Transverse colon (tissue), 4 donors: ENCODE results near the gene TOR4A. TPM values are rescaled to one million over a fixed set of nuclear protein-coding genes. Genes with fewer than 3 reads are reported as not detected.

ENCODE experiments used
- DNase-seq: peaks from one replicate; pipeline ENCODE4 v3.0.0-alpha.2; 2019
- H3K27ac ChIP-seq, 4 donors: fragments of 200-600 bp; sonication (generic); 2 replicates each; pipeline ENCODE4 v1.5.1; 2016 to 2018; ENCODE audit warnings: inconsistent platforms in 4 of 4
- H3K27me3 ChIP-seq: fragments of 200-600 bp; sonication (generic); 2 replicates; pipeline ENCODE4 v1.5.1; 2017; ENCODE audit warnings: inconsistent platforms
- H3K36me3 ChIP-seq, 4 donors: fragments of 200-600 bp; sonication (generic); 2 replicates each; pipeline ENCODE4 v1.5.1; 2017 to 2019; ENCODE audit warnings: inconsistent platforms in 4 of 4
- H3K4me1 ChIP-seq, 4 donors: fragments of 200-600 bp; sonication (generic); 2 replicates each; pipeline ENCODE4 v1.5.1; 2017 to 2020; ENCODE audit warnings: inconsistent platforms in 4 of 4
- H3K4me3 ChIP-seq, 4 donors: fragments of 200-600 bp; sonication (generic); 1 replicate in 1 of 4; 2 replicates in 3 of 4; pipeline versions ENCODE4 v1.5.1 to v1.6.1; 2017 to 2019; ENCODE audit warnings: inconsistent platforms in 4 of 4
- H3K9me3 ChIP-seq, 2 donors: fragments of 200-600 bp; sonication (generic); 2 replicates each; pipeline ENCODE4 v1.5.1; 2017 to 2019; ENCODE audit warnings: inconsistent platforms in 2 of 2
- EP300 ChIP-seq: sonication (generic); formaldehyde crosslinking; IDR thresholded peaks from one replicate; pipeline ENCODE4 v1.6.1; 2017; ENCODE audit warnings: antibody characterized with exemption, low read depth
- POLR2A ChIP-seq: fragments of 450-650 bp; IDR thresholded peaks from one replicate; pipeline ENCODE4 v1.6.1; 2016; ENCODE audit warnings: antibody characterized with exemption, mild to moderate bottlenecking, moderate library complexity
- POLR2AphosphoS5 ChIP-seq, 3 donors: sonication (generic); formaldehyde crosslinking; IDR thresholded peaks; one replicate each; pipeline ENCODE4 v1.6.1; 2016; ENCODE audit warnings: antibody characterized with exemption in 3 of 3
- WGBS, 2 donors: methylation state at CpG; one replicate each; pipeline ENCODE4 v1.1.5; 2018; ENCODE audit warnings: low coverage in 1 of 2; 5-methylcytosine and 5-hydroxymethylcytosine counted together
- in situ Hi-C, 4 donors: fragments of 200-750 bp; cut with MboI; loops; one replicate each; pipeline versions ENCODE4 v1.15.0 to v1.15.1; 2017; ENCODE audit warnings: low sequenced_read_pairs in 3 of 4, low pct_ligation_motif_present in 1 of 4, low pct_unique_long_range_greater_than_20kb in 1 of 4
- intact Hi-C: fragments of 100-400 bp; cut with DNase I; formaldehyde crosslinking; loops from one replicate; pipeline ENCODE4 v1.15.1; 2023; ENCODE audit warnings: low total_unique reads
- total RNA-seq, 4 donors: library from RNA; depleted of rRNA; stranded (reverse); fragments of >200 nt; gene quantifications; one replicate each; pipeline ENCODE4 v1.1.0, GENCODE V29; 2016
- TF ChIP-seq, protein P1 (sequence below), 5 experiments: fragments of 200-600 bp in 3 of 5; fragments of 450-650 bp in 2 of 5; sonication (generic) in 3 of 5; IDR thresholded peaks; 1 replicate in 2 of 5; 2 replicates in 3 of 5; pipeline ENCODE4 v1.5.1; 2016 to 2017; ENCODE audit warnings: antibody characterized with exemption in 5 of 5, inconsistent platforms in 3 of 5, mild to moderate bottlenecking in 2 of 5, moderate library complexity in 1 of 5

Gene TOR4A
- total RNA-seq, 4 donors from 2014 or later = 49.2 to 121 (median 71.7) TPM

DNA sequence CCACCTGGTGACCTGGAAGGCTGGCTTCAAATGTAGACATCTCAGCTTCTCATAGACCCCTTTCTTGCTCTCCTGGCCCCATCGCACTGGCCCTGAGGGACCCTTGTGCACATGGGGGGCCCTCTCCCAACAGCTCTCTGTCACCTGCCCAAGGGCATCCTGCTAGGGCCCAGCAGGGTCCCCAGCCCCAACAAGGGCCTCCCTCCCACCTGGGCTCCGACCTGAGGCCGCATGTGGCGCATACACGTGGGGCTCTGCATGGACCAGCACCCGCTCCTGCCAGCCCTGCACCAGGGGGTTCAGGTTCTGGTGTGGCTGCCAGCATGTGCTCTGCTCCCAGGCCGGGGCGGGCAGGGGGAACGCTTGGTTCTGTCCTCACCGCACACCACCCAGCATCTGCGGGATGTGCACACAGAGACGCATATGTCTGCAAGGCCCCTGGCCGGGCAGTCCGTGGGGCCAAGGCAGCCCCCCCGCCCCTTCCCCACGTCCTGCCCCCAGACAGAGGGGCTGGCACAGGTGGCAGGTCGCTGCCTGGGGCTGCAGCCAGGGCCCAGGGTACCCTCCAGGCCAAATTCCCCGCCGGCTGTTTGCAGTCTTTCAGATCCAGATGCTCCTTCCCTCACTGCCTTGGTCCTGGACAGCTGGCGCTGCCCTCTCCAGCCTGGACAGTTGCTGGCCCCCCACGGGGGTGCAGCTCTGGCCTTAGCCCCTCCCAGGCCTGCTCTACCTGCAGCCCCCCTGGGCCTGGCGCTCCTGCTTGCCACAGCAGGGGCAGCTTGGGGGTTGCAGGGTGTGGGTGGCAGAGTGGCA is 42.4 kb downstream of the TOR4A start:
- no peaks in the 10 kb centered on the region for H3K36me3 ChIP-seq
- H3K4me1 ChIP-seq = peaks cover 9 to 19% (median 18%) of the 10 kb centered on the region in 4 donors
- 91% methylated on average over 19 of the region's 22 CpGs; no CpG with 5 or more reads in 1 of the 2 donors for WGBS, 2 donors
- DNase-seq = no peak
- no peak overlapping the region for H3K4me3 ChIP-seq
- H3K27ac ChIP-seq = no peak overlapping the region
- TF ChIP-seq, protein P1, sequence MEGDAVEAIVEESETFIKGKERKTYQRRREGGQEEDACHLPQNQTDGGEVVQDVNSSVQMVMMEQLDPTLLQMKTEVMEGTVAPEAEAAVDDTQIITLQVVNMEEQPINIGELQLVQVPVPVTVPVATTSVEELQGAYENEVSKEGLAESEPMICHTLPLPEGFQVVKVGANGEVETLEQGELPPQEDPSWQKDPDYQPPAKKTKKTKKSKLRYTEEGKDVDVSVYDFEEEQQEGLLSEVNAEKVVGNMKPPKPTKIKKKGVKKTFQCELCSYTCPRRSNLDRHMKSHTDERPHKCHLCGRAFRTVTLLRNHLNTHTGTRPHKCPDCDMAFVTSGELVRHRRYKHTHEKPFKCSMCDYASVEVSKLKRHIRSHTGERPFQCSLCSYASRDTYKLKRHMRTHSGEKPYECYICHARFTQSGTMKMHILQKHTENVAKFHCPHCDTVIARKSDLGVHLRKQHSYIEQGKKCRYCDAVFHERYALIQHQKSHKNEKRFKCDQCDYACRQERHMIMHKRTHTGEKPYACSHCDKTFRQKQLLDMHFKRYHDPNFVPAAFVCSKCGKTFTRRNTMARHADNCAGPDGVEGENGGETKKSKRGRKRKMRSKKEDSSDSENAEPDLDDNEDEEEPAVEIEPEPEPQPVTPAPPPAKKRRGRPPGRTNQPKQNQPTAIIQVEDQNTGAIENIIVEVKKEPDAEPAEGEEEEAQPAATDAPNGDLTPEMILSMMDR (IDR thresholded peaks at IDR 0.05) = no peak
- TF ChIP-seq EP300 (no peak), POLR2A (no peak), POLR2AphosphoS5 (IDR thresholded peaks at IDR 0.05) (no peak)
- no peaks in the 10 kb centered on the region for H3K9me3 ChIP-seq
- intact Hi-C loops = no loop called here
- peaks cover 17% of the 10 kb centered on the region for H3K27me3 ChIP-seq
- in situ Hi-C loops = no loop called here

DNA sequence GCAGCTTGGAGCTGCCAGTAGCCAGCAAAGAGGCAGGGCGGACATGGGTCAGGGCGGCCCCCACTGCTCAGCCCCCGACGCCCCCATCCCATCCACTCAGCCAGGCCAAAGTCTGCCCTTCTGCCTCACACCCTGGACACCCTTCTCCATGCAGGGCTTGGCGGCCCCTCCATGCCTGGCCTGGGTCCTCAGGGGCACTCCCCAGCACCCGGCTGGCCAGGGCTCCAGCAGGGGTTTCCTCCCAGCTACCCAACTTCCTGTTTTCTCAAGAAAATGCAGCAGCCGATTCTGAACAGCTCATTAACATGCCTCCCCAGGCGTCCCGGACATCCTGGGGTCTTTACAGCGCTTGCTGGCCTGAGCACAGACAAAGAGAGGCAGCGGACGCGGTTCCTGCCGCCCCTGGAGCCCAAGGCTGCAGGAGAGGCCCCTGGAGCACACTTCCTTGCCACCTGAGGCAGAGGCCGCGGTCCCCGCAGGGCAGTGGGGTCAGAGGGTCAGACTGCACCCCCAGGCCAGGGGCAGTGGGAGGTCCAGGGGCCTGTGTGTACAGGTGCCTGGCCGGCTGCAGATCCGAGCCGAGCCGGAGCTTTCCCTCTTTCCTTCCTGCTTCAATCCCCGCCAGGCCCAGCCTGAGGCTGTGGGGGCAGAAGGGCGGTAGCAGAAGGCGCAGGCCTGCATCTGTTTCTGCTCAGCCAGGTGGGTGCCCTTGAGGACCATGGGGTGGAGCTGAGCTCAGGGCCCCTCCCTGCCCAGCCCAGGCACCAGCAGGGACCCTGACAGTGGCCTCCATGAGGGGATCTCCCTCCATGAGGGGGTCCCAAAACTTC is 43.2 kb downstream of the TOR4A start:
- 69% methylated on average over 23 of the region's 24 CpGs; no CpG with 5 or more reads in 1 of the 2 donors for WGBS, 2 donors
- no peaks in the 10 kb centered on the region for H3K9me3 ChIP-seq
- no peak overlapping the region for H3K27ac ChIP-seq

DNA sequence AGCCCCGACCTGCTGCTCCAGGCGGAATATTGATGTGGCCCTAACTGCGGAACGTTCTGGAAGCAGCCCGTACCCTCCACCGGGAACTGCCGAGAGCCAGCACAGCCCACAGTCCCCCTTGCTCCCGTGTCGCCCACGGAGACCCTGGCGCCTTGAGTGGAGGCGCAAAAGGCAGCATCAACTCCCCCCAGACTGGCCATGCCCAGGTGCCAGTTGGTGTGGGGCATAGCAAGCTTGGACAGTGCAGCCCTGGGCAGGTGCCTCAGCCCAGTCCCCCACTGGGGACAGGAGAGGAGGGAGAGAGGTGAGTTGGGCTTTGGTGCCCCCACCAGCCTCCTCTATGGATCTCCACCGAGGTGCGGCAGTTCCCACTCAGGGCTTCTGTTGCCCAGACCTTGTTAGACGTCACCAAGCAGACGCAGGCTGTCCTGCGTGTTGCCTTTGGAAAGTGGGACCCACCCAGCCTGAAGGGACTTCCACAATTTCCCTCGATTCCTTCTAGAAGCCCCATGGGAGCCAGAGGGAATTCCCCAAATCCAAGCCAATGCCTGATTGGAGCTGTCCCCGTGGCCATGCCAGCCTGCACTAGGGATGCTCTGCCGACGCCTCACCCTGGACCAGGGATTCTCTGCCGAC is 44.3 kb downstream of the TOR4A start:
- in situ Hi-C loops = no loop called here
- no peaks in the 10 kb centered on the region for H3K27me3 ChIP-seq
- no peak overlapping the region for H3K4me3 ChIP-seq
- intact Hi-C loops = no loop called here
- WGBS, 2 donors = 80 to 94% methylated on average over 3 to 22 of the region's 22 CpGs
- TF ChIP-seq, protein P1 (IDR thresholded peaks at IDR 0.05) = no peak
- no peak for TF ChIP-seq EP300
- no peak for TF ChIP-seq POLR2AphosphoS5 (IDR thresholded peaks at IDR 0.05)
- no peak for TF ChIP-seq POLR2A
- H3K4me1 ChIP-seq = peaks cover 0 to 1% (median 1%) of the 10 kb centered on the region in 4 donors
- no peak for DNase-seq
- no peaks in the 10 kb centered on the region for H3K36me3 ChIP-seq
- H3K27ac ChIP-seq = no peak overlapping the region
- H3K9me3 ChIP-seq = no peaks in the 10 kb centered on the region

More for the DNA sequence above, 43.2 kb downstream of the TOR4A start:
- no peak overlapping the region for H3K4me3 ChIP-seq
- peaks cover 9 to 12% (median 11%) of the 10 kb centered on the region in 4 donors for H3K4me1 ChIP-seq
- DNase-seq = peak; percentile 17
- intact Hi-C loops = no loop called here
- peaks cover 10% of the 10 kb centered on the region for H3K27me3 ChIP-seq
- no peaks in the 10 kb centered on the region for H3K36me3 ChIP-seq
- TF ChIP-seq, protein P1 (IDR thresholded peaks at IDR 0.05) = no peak
- TF ChIP-seq POLR2AphosphoS5 (IDR thresholded peaks at IDR 0.05) = no peak
- TF ChIP-seq EP300 = no peak
- TF ChIP-seq POLR2A = no peak
- in situ Hi-C loops = no loop called here
